KOPT-K1 (cell line): Measurements from ENCODE around the gene PUM1.
"Not testable (repeated sequence)": the region's sequence is repeated elsewhere in the genome, so short reads cannot be mapped to it uniquely, and the experiment has no call there.

Source experiments
- H3K27ac ChIP-seq: fragments of 200-600 bp; sonication (generic); 2 replicates; pipeline ENCODE4 v1.5.1; 2016; ENCODE audit warnings: antibody characterized with exemption, mild to moderate bottlenecking, low read depth, low read length; ENCODE audit not compliant: poor library complexity, severe bottlenecking
- H3K36me3 ChIP-seq: fragments of 200-600 bp; sonication (generic); 2 replicates; pipeline ENCODE4 v1.5.1; 2017; ENCODE audit warnings: antibody characterized with exemption, mild to moderate bottlenecking, low read length, moderate library complexity; ENCODE audit not compliant: insufficient read depth
- H3K9me3 ChIP-seq: fragments of 200-600 bp; sonication (generic); 2 replicates; pipeline ENCODE4 v1.5.1; 2017; ENCODE audit warnings: antibody characterized with exemption, low read length, mild to moderate bottlenecking; ENCODE audit not compliant: insufficient read depth, poor library complexity, severe bottlenecking

Gene PUM1

GRCh38 chr1:31052613-31053012 lies 12.9 kb downstream of the PUM1 start:
- H3K36me3 ChIP-seq, result peaks cover 88% of the 10 kb centered on the region
- not testable (repeated sequence) for H3K9me3 ChIP-seq, H3K27ac ChIP-seq

DNA sequence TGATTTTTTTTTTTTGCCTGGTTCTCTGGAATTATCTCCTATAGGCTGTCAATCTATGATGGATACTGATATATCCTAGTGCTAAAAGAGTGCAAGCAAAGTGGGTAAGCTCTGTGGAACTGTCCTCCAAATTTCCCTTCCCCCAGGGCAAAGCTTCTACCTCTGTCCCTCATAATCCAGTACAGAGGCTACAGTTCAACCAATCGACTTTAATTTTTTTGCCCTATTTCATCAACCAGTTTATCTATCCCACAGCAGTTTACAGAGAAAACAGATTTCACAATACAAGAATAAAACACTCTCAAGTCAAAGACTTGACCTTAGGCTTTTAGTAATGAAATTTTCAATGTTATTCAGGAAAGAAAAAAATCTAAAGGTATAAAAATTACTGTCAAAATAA lies 13.9 kb downstream of the PUM1 start:
- Histone ChIP-seq H3K9me3 (no peaks in the 10 kb centered on the region), H3K36me3 (peaks cover 88% of the 10 kb centered on the region), H3K27ac (no peak overlapping the region)

- not testable (repeated sequence) for H3K27ac ChIP-seq, H3K9me3 ChIP-seq
- peaks cover 88% of the 10 kb centered on the region for H3K36me3 ChIP-seq
Observed at GRCh38 chr1:31047507-31047906, 18.0 kb downstream of the PUM1 start.

GRCh38 chr1:31043631-31044030 lies 21.9 kb downstream of the PUM1 start:
- Histone ChIP-seq H3K36me3 (peaks cover 84% of the 10 kb centered on the region), H3K27ac (no peak overlapping the region), H3K9me3 (peaks cover 8% of the 10 kb centered on the region)

DNA sequence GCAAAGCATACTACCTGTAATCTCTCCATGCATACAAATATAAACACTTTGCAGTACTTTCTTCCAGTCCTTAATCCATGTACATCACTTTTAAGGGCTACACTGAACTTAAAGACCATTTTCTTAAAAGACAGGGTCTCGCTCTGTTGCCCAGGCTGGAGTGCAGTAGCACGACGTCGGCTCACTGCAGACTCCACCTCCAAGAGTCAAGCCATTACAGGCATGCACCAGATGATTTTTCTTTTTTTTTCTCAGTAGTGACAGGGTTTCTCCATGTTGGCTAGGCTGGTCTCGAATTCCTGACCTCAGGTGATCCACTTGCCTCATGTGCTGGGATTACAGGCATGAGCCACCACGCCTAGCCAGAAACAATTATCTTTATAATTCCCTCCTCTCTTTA lies 22.9 kb downstream of the PUM1 start:
- Histone ChIP-seq H3K9me3 (peaks cover 8% of the 10 kb centered on the region), H3K36me3 (peaks cover 91% of the 10 kb centered on the region), H3K27ac (no peak overlapping the region)

GRCh38 chr1:31041529-31041928 lies 24.0 kb downstream of the PUM1 start:
- Histone ChIP-seq H3K27ac (no peak overlapping the region), H3K36me3 (peaks cover 91% of the 10 kb centered on the region), H3K9me3 (peaks cover 8% of the 10 kb centered on the region)

- Histone ChIP-seq H3K9me3 (peaks cover 8% of the 10 kb centered on the region), H3K27ac (no peak overlapping the region), H3K36me3 (peaks cover 85% of the 10 kb centered on the region)
Observed at GRCh38 chr1:31040038-31040437, 25.5 kb downstream of the PUM1 start.

- peaks cover 83% of the 10 kb centered on the region for H3K36me3 ChIP-seq
- not testable (repeated sequence) for H3K27ac ChIP-seq, H3K9me3 ChIP-seq
Observed at GRCh38 chr1:31038935-31039334, 26.6 kb downstream of the PUM1 start.

- Histone ChIP-seq H3K9me3 (peaks cover 8% of the 10 kb centered on the region), H3K36me3 (peaks cover 83% of the 10 kb centered on the region), H3K27ac (no peak overlapping the region)
Observed at GRCh38 chr1:31038360-31038759, 27.2 kb downstream of the PUM1 start.

- Histone ChIP-seq H3K27ac (no peak overlapping the region), H3K9me3 (no peaks in the 10 kb centered on the region), H3K36me3 (peaks cover 73% of the 10 kb centered on the region)
Observed at GRCh38 chr1:31036749-31037500, 28.6 kb downstream of the PUM1 start.

DNA sequence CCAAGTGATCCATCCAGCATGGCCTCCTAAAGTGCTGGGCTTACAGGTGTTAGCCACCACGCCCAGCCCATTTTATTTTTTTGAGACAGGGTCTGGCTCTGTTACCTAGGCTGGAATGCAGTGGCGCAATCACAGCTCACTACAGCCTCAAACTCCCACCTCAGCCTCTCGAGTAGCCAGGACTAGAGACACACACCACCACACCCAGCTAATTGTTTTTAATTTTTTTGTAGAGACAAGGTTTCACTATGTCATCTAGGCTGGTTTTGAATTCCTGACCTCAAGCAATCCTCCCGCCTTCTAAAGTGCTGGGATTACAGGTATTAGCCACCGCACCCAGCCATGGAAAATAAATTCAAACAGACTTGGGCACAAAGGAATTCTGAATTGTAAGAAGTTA lies 31.9 kb downstream of the PUM1 start:
- Histone ChIP-seq H3K9me3 (no peaks in the 10 kb centered on the region), H3K36me3 (peaks cover 66% of the 10 kb centered on the region), H3K27ac (no peak overlapping the region)

- Histone ChIP-seq H3K36me3 (peaks cover 66% of the 10 kb centered on the region), H3K27ac (no peak overlapping the region), H3K9me3 (no peaks in the 10 kb centered on the region)
Observed at GRCh38 chr1:31032266-31032665, 33.3 kb downstream of the PUM1 start.

DNA sequence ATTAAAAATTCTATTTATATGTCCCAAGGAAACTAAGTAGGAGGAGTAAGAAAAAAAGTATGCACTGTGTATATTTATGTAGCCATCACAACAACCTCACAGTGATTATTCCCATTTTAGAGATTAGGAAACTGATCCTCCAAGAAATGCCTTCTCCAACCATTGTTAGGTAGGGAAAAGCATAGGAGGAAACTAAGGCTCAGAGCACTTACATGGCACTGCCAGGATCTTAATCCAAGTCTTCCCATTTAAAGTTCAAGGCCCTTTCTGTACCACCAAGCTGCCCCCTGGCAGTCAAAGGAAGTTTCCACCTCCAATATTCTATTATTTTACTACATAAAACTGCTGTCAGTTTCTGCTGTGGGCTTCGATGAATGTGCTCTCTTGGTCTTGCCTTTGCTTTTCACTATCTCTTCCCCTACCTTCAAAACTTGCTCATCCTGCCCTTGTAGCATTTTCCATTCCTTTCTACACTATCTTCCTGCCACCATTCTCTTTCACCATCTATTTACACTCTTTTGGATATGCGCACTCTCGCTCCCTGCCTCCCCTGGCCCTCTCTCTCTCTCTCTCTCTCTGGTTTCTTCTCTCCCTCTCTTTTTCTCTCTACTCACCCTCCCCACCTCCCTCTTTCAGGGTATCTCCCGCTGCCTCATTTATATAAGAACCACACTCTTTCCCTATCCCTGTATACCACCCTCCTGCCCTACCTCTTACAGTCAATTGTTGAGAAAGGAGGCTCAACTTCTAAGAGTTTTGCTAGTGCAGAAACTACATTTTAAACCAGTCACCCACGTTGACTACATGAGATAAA lies 34.0 kb downstream of the PUM1 start:
- H3K9me3 ChIP-seq, result no peaks in the 10 kb centered on the region
- H3K27ac ChIP-seq, result no peak overlapping the region
- H3K36me3 ChIP-seq, result peaks cover 64% of the 10 kb centered on the region

GRCh38 chr1:31029026-31029425 lies 36.5 kb downstream of the PUM1 start:
- H3K27ac ChIP-seq, result no peak overlapping the region
- H3K9me3 ChIP-seq, result no peaks in the 10 kb centered on the region
- peaks cover 71% of the 10 kb centered on the region for H3K36me3 ChIP-seq

DNA sequence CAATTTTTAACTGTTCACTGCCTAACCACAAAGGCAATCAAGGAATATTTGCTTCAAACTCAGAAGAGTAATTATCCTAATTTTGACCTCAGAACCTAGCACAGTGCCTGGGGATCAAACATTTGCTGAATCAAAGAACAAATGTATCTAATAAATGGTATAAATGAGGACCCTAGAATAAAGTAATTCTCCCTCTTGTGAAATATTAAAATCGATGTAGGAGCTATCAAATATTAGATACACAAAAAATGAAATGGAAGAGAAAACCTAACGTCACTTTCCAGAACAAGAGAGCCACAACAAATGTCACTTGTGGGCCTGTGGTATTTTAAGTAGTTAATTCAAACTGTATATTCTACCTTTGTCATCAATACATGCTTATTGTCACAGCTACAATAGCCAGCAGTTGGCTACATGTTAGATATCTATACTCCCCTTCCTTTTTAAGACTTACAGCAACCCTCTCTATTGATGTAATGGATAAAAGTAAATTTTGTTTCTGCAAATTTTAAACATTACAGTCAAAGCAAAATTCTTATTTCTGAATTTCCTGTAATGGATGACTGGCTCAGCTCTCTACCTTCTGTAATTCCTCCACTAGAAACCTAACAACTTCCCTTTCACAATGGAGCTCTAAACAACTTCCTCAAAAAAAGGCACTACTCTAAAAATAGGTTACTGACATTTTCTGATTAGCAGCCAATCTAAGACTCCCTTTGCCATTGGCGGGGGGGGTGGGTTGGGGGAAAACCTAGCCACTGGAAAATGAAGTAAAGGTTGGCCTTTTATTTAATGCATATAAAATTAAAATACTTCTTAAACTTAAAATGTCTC lies 37.6 kb downstream of the PUM1 start:
- H3K27ac ChIP-seq, result no peak overlapping the region
- H3K36me3 ChIP-seq, result peaks cover 71% of the 10 kb centered on the region

More for the DNA sequence above, 37.6 kb downstream of the PUM1 start:
- H3K9me3 ChIP-seq, result no peaks in the 10 kb centered on the region
